MM.1S (cell line): Measurements from ENCODE around the gene KIZ.

Experiments
- DNase-seq: peaks from one replicate; pipeline ENCODE4 v3.0.0-alpha.2; 2015
- H2AFZ ChIP-seq: fragments of 300-600 bp; sonication (generic); 2 replicates; pipeline ENCODE4 v1.6.0; 2016; ENCODE audit warnings: antibody characterized with exemption, low read length
- H3F3A ChIP-seq: fragments of 300-600 bp; sonication (generic); 2 replicates; pipeline ENCODE4 v1.6.1; 2016; ENCODE audit warnings: mild to moderate bottlenecking, antibody characterized with exemption, low read length, moderate library complexity, mixed read lengths; ENCODE audit not compliant: insufficient read depth
- H3K27ac ChIP-seq: fragments of 300-600 bp; sonication (generic); 2 replicates; pipeline ENCODE4 v1.5.1; 2016; ENCODE audit warnings: mild to moderate bottlenecking, low read length
- H3K27me3 ChIP-seq: fragments of 300-600 bp; sonication (generic); replicated peaks from 2 replicates; pipeline ENCODE4 v1.6.0; 2016; ENCODE audit warnings: low read length; ENCODE audit not compliant: insufficient read depth
- H3K36me3 ChIP-seq: fragments of 300-600 bp; sonication (generic); replicated peaks from 2 replicates; pipeline ENCODE4 v1.6.1; 2016; ENCODE audit warnings: mild to moderate bottlenecking, low read length, mixed read lengths; ENCODE audit not compliant: insufficient read depth
- H3K4me1 ChIP-seq: fragments of 300-600 bp; sonication (generic); 2 replicates; pipeline ENCODE4 v1.6.1; 2016; ENCODE audit warnings: low read length, mixed read lengths
- H3K4me2 ChIP-seq: fragments of 300-600 bp; sonication (generic); 2 replicates; pipeline ENCODE4 v1.6.0; 2016; ENCODE audit warnings: low read depth, low read length
- H3K4me3 ChIP-seq: fragments of 300-600 bp; sonication (generic); 2 replicates; pipeline ENCODE4 v1.5.1; 2016; ENCODE audit warnings: low read length, mixed read lengths
- H3K79me2 ChIP-seq: fragments of 300-600 bp; sonication (generic); 2 replicates; pipeline ENCODE4 v1.6.1; 2016; ENCODE audit warnings: mixed run types, low read length, mixed read lengths
- H3K9ac ChIP-seq: fragments of 300-600 bp; sonication (generic); 2 replicates; pipeline ENCODE4 v1.6.1; 2016; ENCODE audit warnings: low read length, mixed read lengths
- H3K9me2 ChIP-seq: fragments of 300-600 bp; sonication (generic); replicated peaks from 2 replicates; pipeline ENCODE4 v1.6.1; 2016; ENCODE audit warnings: mild to moderate bottlenecking, low read length, mixed read lengths; ENCODE audit not compliant: insufficient read depth
- H3K9me3 ChIP-seq: fragments of 300-600 bp; sonication (generic); replicated peaks from 2 replicates; pipeline ENCODE4 v1.6.1; 2016; ENCODE audit warnings: mild to moderate bottlenecking, low read length, mixed read lengths; ENCODE audit not compliant: insufficient read depth
- H4K20me1 ChIP-seq: fragments of 300-600 bp; sonication (generic); 2 replicates; pipeline ENCODE4 v1.6.1; 2016; ENCODE audit warnings: mild to moderate bottlenecking, low read length, moderate library complexity, mixed read lengths; ENCODE audit not compliant: insufficient read depth
- CTCF ChIP-seq: fragments of 300-600 bp; sonication (generic); IDR thresholded peaks from 2 replicates; pipeline ENCODE4 v1.5.1; 2016; ENCODE audit warnings: antibody characterized with exemption, low read length, mixed read lengths
- EZH2 ChIP-seq: fragments of 300-600 bp; sonication (generic); optimal IDR thresholded peaks from 2 replicates; pipeline ENCODE3; 2017; ENCODE audit warnings: low read depth, mild to moderate bottlenecking, antibody characterized with exemption, low read length, mixed read lengths
- EZH2phosphoT487 ChIP-seq: fragments of 300-600 bp; sonication (generic); IDR thresholded peaks from 2 replicates; pipeline ENCODE4 v1.6.1; 2018; ENCODE audit warnings: antibody characterized with exemption, low read length

KIZ gene

GRCh38 chr20:21110811-21111210 is 15.1 kb upstream of the KIZ start:
- Histone ChIP-seq H3F3A (no peaks in the 10 kb centered on the region), H3K27me3 (peaks cover 18% of the 10 kb centered on the region), H3K9me3 (no peaks in the 10 kb centered on the region), H2AFZ (no peak overlapping the region), H3K36me3 (no peaks in the 10 kb centered on the region), H3K9me2 (no peaks in the 10 kb centered on the region), H3K4me1 (no peaks in the 10 kb centered on the region), H3K4me2 (no peak overlapping the region), H3K79me2 (no peaks in the 10 kb centered on the region), H3K27ac (no peak overlapping the region), H4K20me1 (no peaks in the 10 kb centered on the region), H3K4me3 (no peak overlapping the region), H3K9ac (no peak overlapping the region)
- DNase-seq = no peak
- TF ChIP-seq EZH2phosphoT487 = no peak
- no peak for TF ChIP-seq EZH2
- no peak for TF ChIP-seq CTCF

- Histone ChIP-seq H3K4me1 (no peaks in the 10 kb centered on the region), H4K20me1 (no peaks in the 10 kb centered on the region), H3K4me2 (no peak overlapping the region), H2AFZ (no peak overlapping the region), H3K27me3 (peaks cover 13% of the 10 kb centered on the region; the same call in 1 of the 2 replicates), H3K27ac (no peak overlapping the region), H3K4me3 (no peak overlapping the region), H3K36me3 (no peaks in the 10 kb centered on the region), H3K9ac (no peak overlapping the region), H3F3A (no peaks in the 10 kb centered on the region), H3K79me2 (no peaks in the 10 kb centered on the region), H3K9me2 (no peaks in the 10 kb centered on the region), H3K9me3 (no peaks in the 10 kb centered on the region)
- TF ChIP-seq CTCF (no peak), EZH2phosphoT487 (no peak), EZH2 (no peak)
- no peak for DNase-seq
Measured at GRCh38 chr20:21111416-21111815, 14.5 kb upstream of the KIZ start.

- no peaks in the 10 kb centered on the region for H3K36me3 ChIP-seq
- no peaks in the 10 kb centered on the region for H3K4me1 ChIP-seq
- no peaks in the 10 kb centered on the region for H4K20me1 ChIP-seq
- H3K27ac ChIP-seq = no peak overlapping the region
- no peaks in the 10 kb centered on the region for H3F3A ChIP-seq
- no peak overlapping the region for H2AFZ ChIP-seq
- H3K9ac ChIP-seq = no peak overlapping the region
- no peaks in the 10 kb centered on the region for H3K79me2 ChIP-seq
- H3K9me2 ChIP-seq = no peaks in the 10 kb centered on the region
- H3K4me2 ChIP-seq = no peak overlapping the region
- DNase-seq = no peak
- H3K27me3 ChIP-seq = no peaks in the 10 kb centered on the region
- H3K4me3 ChIP-seq = no peak overlapping the region
- no peaks in the 10 kb centered on the region for H3K9me3 ChIP-seq
- TF ChIP-seq EZH2phosphoT487 = no peak
- no peak for TF ChIP-seq CTCF
- no peak for TF ChIP-seq EZH2
Measured at GRCh38 chr20:21113697-21114096, 12.2 kb upstream of the KIZ start.

GRCh38 chr20:21114584-21114983 is 11.3 kb upstream of the KIZ start:
- Histone ChIP-seq H3K79me2 (no peaks in the 10 kb centered on the region), H2AFZ (no peak overlapping the region), H4K20me1 (no peaks in the 10 kb centered on the region), H3K9ac (no peak overlapping the region), H3K4me2 (no peak overlapping the region), H3K9me2 (no peaks in the 10 kb centered on the region), H3K4me1 (no peaks in the 10 kb centered on the region), H3K4me3 (no peak overlapping the region), H3K27me3 (no peaks in the 10 kb centered on the region), H3K36me3 (no peaks in the 10 kb centered on the region), H3K9me3 (no peaks in the 10 kb centered on the region), H3F3A (no peaks in the 10 kb centered on the region), H3K27ac (no peak overlapping the region)
- DNase-seq = no peak
- TF ChIP-seq EZH2phosphoT487 (no peak), EZH2 (no peak), CTCF (no peak)
